Heart right ventricle (tissue), 16 donors: ENCODE measurements around the gene DGKZ. TPM values are rescaled to one million over a fixed set of nuclear protein-coding genes. Genes with fewer than 3 reads are reported as not detected.
A peak's percentile ranks its signal among the peaks of the same experiment; 100 is the strongest.

Experiments used
- ATAC-seq, 8 donors: fragments of 200-7000 bp; cut with Tn5 transposase; one replicate each; pipeline ENCODE4 v1.9.1; 2020; ENCODE audit warnings: mild to moderate bottlenecking in 8 of 8, moderate library complexity in 8 of 8, moderate number of reproducible peaks in 1 of 8
- DNase-seq, 2 donors: peaks; one replicate each; pipeline ENCODE4 v3.0.0-alpha.2; 2020
- H3K27ac ChIP-seq, 10 donors: fragments of 200-600 bp; sonication (generic) in 2 of 10; one replicate each; pipeline versions ENCODE4 v1.5.0 to v1.8.0; 2020 to 2022; ENCODE audit warnings: mild to moderate bottlenecking in 3 of 10
- H3K27me3 ChIP-seq, 7 donors: fragments of 200-600 bp; one replicate each; pipeline ENCODE4 v1.8.0; 2021 to 2022; ENCODE audit warnings: mild to moderate bottlenecking in 2 of 7
- H3K36me3 ChIP-seq, 9 donors: fragments of 200-600 bp; sonication (generic) in 1 of 9; one replicate each; pipeline versions ENCODE4 v1.5.0 to v1.8.0; 2020 to 2022; ENCODE audit warnings: mild to moderate bottlenecking in 2 of 9
- H3K4me1 ChIP-seq, 9 donors: fragments of 200-600 bp; sonication (generic) in 1 of 9; one replicate each; pipeline versions ENCODE4 v1.5.0 to v1.8.0; 2020 to 2022; ENCODE audit warnings: mild to moderate bottlenecking in 4 of 9
- H3K4me3 ChIP-seq, 10 donors: fragments of 200-600 bp; sonication (generic) in 2 of 10; one replicate each; pipeline versions ENCODE4 v1.5.0 to v1.8.0; 2020 to 2022; ENCODE audit warnings: mild to moderate bottlenecking in 7 of 10, moderate library complexity in 2 of 10
- H3K9me3 ChIP-seq, 11 donors: fragments of 200-600 bp in 10 of 11; sonication (generic) in 2 of 11; one replicate each; pipeline versions ENCODE4 v1.5.0 to v1.8.0; 2013 to 2022; ENCODE audit warnings: mild to moderate bottlenecking in 2 of 11, control low read depth in 1 of 11, moderate library complexity in 1 of 11
- CTCF ChIP-seq, 9 donors: fragments of 200-600 bp; sonication (generic) in 2 of 9; IDR thresholded peaks; one replicate each; pipeline versions ENCODE4 v1.5.0 to v1.8.0; 2021 to 2022; ENCODE audit warnings: antibody characterized with exemption in 9 of 9, mild to moderate bottlenecking in 5 of 9, moderate library complexity in 1 of 9
- WGBS, 2 donors: extraction: QIAGEN DNeasy Blood & Tissue Kit; methylation state at CpG; one replicate each; pipeline ENCODE4 v1.1.7; 2013; ENCODE audit warnings: inconsistent platforms in 1 of 2; 5-methylcytosine and 5-hydroxymethylcytosine counted together
- intact Hi-C, 10 donors: fragments of 100-400 bp; cut with DNase I; formaldehyde crosslinking; loops; one replicate each; pipeline versions ENCODE4 v1.11.1 to v1.14.2; 2022
- polyA plus RNA-seq, 2 donors: library from polyadenylated mRNA; stranded (reverse); fragments of 200-250 nt; gene quantifications; one replicate each; pipeline ENCODE4 v1.2.3, GENCODE V29; 2013
- total RNA-seq, 10 donors: library from RNA; stranded (reverse); fragmentation: NEBNext Ultra II Directional in 3 of 10; extraction: Animal tissue kit (Norgen Biotek cat#: 25700) in 3 of 10; gene quantifications; one replicate each; pipeline versions ENCODE4 v1.2.1 to v1.2.4, GENCODE V29; 2021 to 2023
- donor health status: Arrhythmogenic right ventricular cardiomyopathy.
- donor health status: ischemic (EF 13 %, LVEDD 7.1; RV severe dilation, severe dysfunction).
- donor health status: healthy with polysubstance abuse.
- donor health status: DM: no; HTN: yes; CAD: no.
- donor health status: DM: no; HTN: no; CAD: no.
- donor health status: ischemic (EF 25% LVEDD 6.9; RV normal size, moderate dysfunction).
- donor health status: ischemic (EF 25% LVEDD 5.7; RV mildly dilated, moderate dysfunction).
- donor health status: healthy.
- donor health status: DM: yes; HTN: yes; CAD: no.
- donor health status: Ischemic cardiomyopathy.
- donor health status: ischemic (EF 35%, LVEDD 5.7; RV mildly dilated, moderate dysfunction).
- donor health status: nonischemic (EF 11% LVEDD 7.7; RV severe dilation, severe dysfunction).
- donor health status: DM: yes; HTN: yes; CAD: no.
- donor health status: PGD.
- donor health status: ischemic (EF 29% LVEDD 5.4; RV normal size, mild dysfunction).
- donor health status: nonischemic (EF 23%, LVEDD 6.1; RV moderate dilation, normal function).

Gene DGKZ
- total and polyA plus RNA-seq, 12 donors: 31.9 to 107 (median 60.1) TPM

- Histone ChIP-seq H3K9me3 (no peaks in the 10 kb centered on the region), H3K36me3 (peaks cover 0 to 96% (median 50%) of the 10 kb centered on the region in 9 donors), H3K4me1 (peaks cover 0 to 7% (median 2%) of the 10 kb centered on the region in 9 donors), H3K4me3 (no peak overlapping the region), H3K27ac (no peak overlapping the region), H3K27me3 (no peaks in the 10 kb centered on the region)
- intact Hi-C loops: no loop called here
- no peak for DNase-seq
- no peak for TF ChIP-seq CTCF (IDR thresholded peaks at IDR 0.05)
- 73 to 74% methylated on average over 5 of the region's 5 CpGs for WGBS, 2 donors
- no peak for ATAC-seq
Observed at GRCh38 chr11:46410021-46410420, 62.8 kb downstream of the DGKZ start.

GRCh38 chr11:46413760-46414465 is 66.7 kb downstream of the DGKZ start:
- Histone ChIP-seq H3K4me1 (peaks cover 0 to 4% (median 0%) of the 10 kb centered on the region in 9 donors), H3K27me3 (no peaks in the 10 kb centered on the region), H3K27ac (no peak overlapping the region), H3K36me3 (peaks cover 0 to 88% (median 36%) of the 10 kb centered on the region in 9 donors), H3K4me3 (no peak overlapping the region), H3K9me3 (no peaks in the 10 kb centered on the region)
- ATAC-seq: no peak
- DNase-seq: no peak
- WGBS, 2 donors: 79 to 89% methylated on average over 9 of the region's 9 CpGs
- intact Hi-C loops: no loop called here
- no peak for TF ChIP-seq CTCF (IDR thresholded peaks at IDR 0.05)

GRCh38 chr11:46414466-46414796 is 67.2 kb downstream of the DGKZ start:
- Histone ChIP-seq H3K27ac (no peak overlapping the region), H3K9me3 (no peaks in the 10 kb centered on the region), H3K4me3 (no peak overlapping the region), H3K4me1 (peaks cover 0 to 4% (median 0%) of the 10 kb centered on the region in 9 donors), H3K27me3 (no peaks in the 10 kb centered on the region), H3K36me3 (peaks cover 0 to 83% (median 31%) of the 10 kb centered on the region in 9 donors)
- TF ChIP-seq CTCF (IDR thresholded peaks at IDR 0.05): no peak
- DNase-seq (no peak), ATAC-seq (peak in 1 of 8 donors; percentile 27)
- intact Hi-C loops: no loop called here
- WGBS, 2 donors: 79 to 85% methylated on average over 5 of the region's 5 CpGs

- ATAC-seq: no peak
- Histone ChIP-seq H3K27ac (no peak overlapping the region), H3K4me3 (no peak overlapping the region), H3K9me3 (no peaks in the 10 kb centered on the region), H3K36me3 (peaks cover 0 to 79% (median 28%) of the 10 kb centered on the region in 9 donors), H3K27me3 (no peaks in the 10 kb centered on the region), H3K4me1 (peaks cover 0 to 4% (median 0%) of the 10 kb centered on the region in 9 donors)
- no peak for TF ChIP-seq CTCF (IDR thresholded peaks at IDR 0.05)
- no peak for DNase-seq
- intact Hi-C loops: no loop called here
- 61% methylated on average over 3 of the region's 3 CpGs for WGBS, 2 donors
Observed at GRCh38 chr11:46414879-46415278, 67.6 kb downstream of the DGKZ start.
